CD14-positive monocyte (primary cell): Measurements from ENCODE around the gene RPLP1. TPM values are rescaled to one million over a fixed set of nuclear protein-coding genes. Genes with fewer than 3 reads are reported as not detected.
A peak's percentile ranks its signal among the peaks of the same experiment; 100 is the strongest.

ENCODE experiments used
- DNase-seq, 3 donors: peaks; one replicate each; pipeline ENCODE4 v3.0.0-alpha.2; 2011 to 2022
- H2AFZ ChIP-seq: 2 replicates; pipeline ENCODE4 v1.6.0; 2012; ENCODE audit warnings: mild to moderate bottlenecking, low read depth, low read length, inconsistent platforms; ENCODE audit not compliant: insufficient read depth, poor library complexity, severe bottlenecking
- H3K27ac ChIP-seq, 2 donors: 1 replicate in 1 of 2; 2 replicates in 1 of 2; pipeline ENCODE4 v1.5.1; 2012 to 2013; ENCODE audit warnings: low read length in 2 of 2, control low read depth in 1 of 2, inconsistent platforms in 1 of 2, low read depth in 1 of 2, mild to moderate bottlenecking in 1 of 2
- H3K27me3 ChIP-seq, 2 donors: one replicate each; pipeline versions ENCODE4 v1.6.0 to v1.6.1; 2011 to 2013; ENCODE audit warnings: low read length in 2 of 2; ENCODE audit not compliant: control insufficient read depth in 2 of 2, insufficient read depth in 2 of 2
- H3K36me3 ChIP-seq, 2 donors: replicated peaks in 1 of 2; 1 replicate in 1 of 2; 2 replicates in 1 of 2; pipeline versions ENCODE4 v1.5.1 to v1.6.1; 2012 to 2013; ENCODE audit warnings: low read length in 2 of 2, control low read depth in 1 of 2, inconsistent platforms in 1 of 2, mild to moderate bottlenecking in 1 of 2; ENCODE audit not compliant: insufficient read depth in 2 of 2, control insufficient read depth in 1 of 2
- H3K4me1 ChIP-seq, 2 donors: 1 replicate in 1 of 2; 2 replicates in 1 of 2; pipeline versions ENCODE4 v1.5.1 to v1.6.1; 2012 to 2013; ENCODE audit warnings: low read length in 2 of 2, control low read depth in 1 of 2, inconsistent platforms in 1 of 2, mild to moderate bottlenecking in 1 of 2, moderate library complexity in 1 of 2; ENCODE audit not compliant: insufficient read depth in 2 of 2, control insufficient read depth in 1 of 2
- H3K4me2 ChIP-seq: replicated peaks from 2 replicates; pipeline ENCODE3; 2012; ENCODE audit warnings: low read length, moderate library complexity, mild to moderate bottlenecking; ENCODE audit not compliant: poor library complexity, severe bottlenecking; ENCODE audit errors: extremely low read depth
- H3K4me3 ChIP-seq, 3 experiments: fragments of 200-600 bp in 1 of 3; sonication (generic) in 1 of 3; replicated peaks in 1 of 3; 1 replicate in 2 of 3; 2 replicates in 1 of 3; pipeline ENCODE4 v1.5.1; 2011 to 2013; ENCODE audit warnings: low read length in 3 of 3, mild to moderate bottlenecking in 3 of 3, control low read depth in 2 of 3, low read depth in 2 of 3, inconsistent platforms in 1 of 3, moderate library complexity in 1 of 3
- H3K79me2 ChIP-seq: 2 replicates; pipeline ENCODE4 v1.6.0; 2012; ENCODE audit warnings: mild to moderate bottlenecking, control low read depth, inconsistent platforms, low read length, moderate library complexity; ENCODE audit not compliant: insufficient read depth
- H3K9ac ChIP-seq: 2 replicates; pipeline ENCODE4 v1.6.0; 2017; ENCODE audit warnings: low read length, mild to moderate bottlenecking; ENCODE audit not compliant: insufficient read depth, poor library complexity, severe bottlenecking
- H3K9me3 ChIP-seq, 2 donors: replicated peaks in 1 of 2; 1 replicate in 1 of 2; 2 replicates in 1 of 2; pipeline versions ENCODE4 v1.5.1 to v1.6.1; 2012 to 2013; ENCODE audit warnings: low read length in 2 of 2, control low read depth in 1 of 2; ENCODE audit not compliant: control insufficient read depth in 1 of 2, insufficient read depth in 1 of 2
- H4K20me1 ChIP-seq: 2 replicates; pipeline ENCODE4 v1.6.0; 2012; ENCODE audit warnings: mild to moderate bottlenecking, low read length, control low read depth, moderate library complexity; ENCODE audit not compliant: insufficient read depth
- H3K27ac Mint-ChIP-seq, 7 donors: one replicate each; pipeline ENCODE4 v1.8.0; 2020; ENCODE audit warnings: mild to moderate bottlenecking in 7 of 7, mixed read lengths in 7 of 7, moderate library complexity in 6 of 7, inconsistent platforms in 2 of 7
- H3K27me3 Mint-ChIP-seq, 3 donors: one replicate each; pipeline ENCODE4 v1.8.0; 2021 to 2022; ENCODE audit warnings: low read depth in 3 of 3, mild to moderate bottlenecking in 3 of 3, mixed read lengths in 3 of 3, moderate library complexity in 3 of 3, inconsistent platforms in 1 of 3
- H3K36me3 Mint-ChIP-seq, 2 donors: one replicate each; pipeline ENCODE4 v1.8.0; 2020; ENCODE audit warnings: mixed read lengths in 2 of 2, inconsistent platforms in 1 of 2, mild to moderate bottlenecking in 1 of 2
- H3K4me1 Mint-ChIP-seq: one replicate; pipeline ENCODE4 v1.8.0; 2020; ENCODE audit warnings: mild to moderate bottlenecking, mixed read lengths
- H3K4me3 Mint-ChIP-seq, 2 donors: one replicate each; pipeline ENCODE4 v1.8.0; 2020; ENCODE audit warnings: mild to moderate bottlenecking in 2 of 2, mixed read lengths in 2 of 2, moderate library complexity in 1 of 2
- H3K9me3 Mint-ChIP-seq, 7 donors: one replicate each; pipeline ENCODE4 v1.8.0; 2020 to 2022; ENCODE audit warnings: mixed read lengths in 7 of 7, mild to moderate bottlenecking in 6 of 7, moderate library complexity in 6 of 7, inconsistent platforms in 2 of 7
- CTCF ChIP-seq: fragments of 200-600 bp; IDR thresholded peaks from one replicate; pipeline ENCODE4 v1.8.0; 2022; ENCODE audit warnings: antibody characterized with exemption, mild to moderate bottlenecking
- WGBS: methylation state at CpG from one replicate; pipeline ENCODE4 v1.1.5; 2013; ENCODE audit warnings: missing lambda C conversion rate; ENCODE audit not compliant: insufficient coverage; 5-methylcytosine and 5-hydroxymethylcytosine counted together
- intact Hi-C, 2 donors: fragments of 100-400 bp; cut with micrococcal nuclease; formaldehyde crosslinking; loops; one replicate each; pipeline versions ENCODE4 v1.15.0 to v1.15.1; 2023
- polyA plus RNA-seq, 3 donors: library from polyadenylated mRNA; depleted of rRNA in 1 of 3; unstranded in 2 of 3; stranded (reverse) in 1 of 3; fragments of 300-500 nt in 2 of 3; fragments of >200 nt in 1 of 3; fragmentation: Illumina TruSeq in 2 of 3; gene quantifications; 1 replicate in 2 of 3; 2 replicates in 1 of 3; pipeline ENCODE4 v1.2.3, GENCODE V29; 2012 to 2021

The RPLP1 gene
- polyA plus RNA-seq, 3 donors: 1,140 to 1,235 (median 1,177) TPM

- H3K27ac Mint-ChIP-seq: no peak overlapping the region
- Histone ChIP-seq H3K4me3 (no peak overlapping the region), H3K27ac (no peak overlapping the region), H2AFZ (no peak overlapping the region), H3K9ac (no peak overlapping the region), H3K9me3 (peaks cover 2 to 6% of the 10 kb centered on the region in 2 donors), H4K20me1 (no peaks in the 10 kb centered on the region), H3K4me2 (no peak overlapping the region), H3K79me2 (no peaks in the 10 kb centered on the region), H3K36me3 (no peaks in the 10 kb centered on the region), H3K27me3 (no peaks in the 10 kb centered on the region), H3K4me1 (no peaks in the 10 kb centered on the region)
- H3K4me3 Mint-ChIP-seq: no peak overlapping the region
- no peak for DNase-seq
- H3K27me3 Mint-ChIP-seq: peaks cover 4 to 7% (median 5%) of the 10 kb centered on the region in 3 donors
- H3K4me1 Mint-ChIP-seq: peaks cover 7% of the 10 kb centered on the region
- H3K36me3 Mint-ChIP-seq: no peaks in the 10 kb centered on the region
- 95% methylated on average over 6 of the region's 9 CpGs for WGBS
- TF ChIP-seq CTCF: no peak
- intact Hi-C loops: loop anchor here (5.0 to 10.0 kb wide), 6 partner anchors 588 to 1338 kb away; partner anchors contain the start of gene TLE3 (in 1 of the 2)
- peaks cover 3 to 8% (median 5%) of the 10 kb centered on the region in 7 donors for H3K9me3 Mint-ChIP-seq
Measured at GRCh38 chr15:69476704-69477473, 24.3 kb downstream of the RPLP1 start.

GRCh38 chr15:69478259-69478781, 25.7 kb downstream of the RPLP1 start:
- Mint-ChIP-seq H3K9me3 (peaks cover 3 to 8% (median 5%) of the 10 kb centered on the region in 7 donors), H3K27ac (no peak overlapping the region), H3K4me1 (peaks cover 7% of the 10 kb centered on the region), H3K4me3 (no peak overlapping the region), H3K36me3 (no peaks in the 10 kb centered on the region), H3K27me3 (peaks cover 4 to 7% (median 5%) of the 10 kb centered on the region in 3 donors)
- Histone ChIP-seq H3K4me1 (no peaks in the 10 kb centered on the region), H3K9me3 (peaks cover 2 to 6% of the 10 kb centered on the region in 2 donors), H3K27me3 (no peaks in the 10 kb centered on the region), H3K9ac (no peak overlapping the region), H3K27ac (no peak overlapping the region), H4K20me1 (no peaks in the 10 kb centered on the region), H3K4me3 (no peak overlapping the region), H3K36me3 (no peaks in the 10 kb centered on the region), H3K4me2 (no peak overlapping the region), H2AFZ (no peak overlapping the region), H3K79me2 (no peaks in the 10 kb centered on the region)
- TF ChIP-seq CTCF: peak; percentile 98
- WGBS: 33% methylated on average over 9 of the region's 13 CpGs
- DNase-seq: peak; percentile 28 to 55 (median 42)
- intact Hi-C loops: loop anchor here (5.0 to 10.0 kb wide), 6 partner anchors 586 to 1336 kb away; partner anchors contain the start of gene TLE3 (in 1 of the 2)
